ENCODE measurements around the gene CA14.

CA14 gene

GRCh38 chr1:150288822-150289221 is 31.2 kb downstream of the CA14 start:
- TF ChIP-seq ESRRG (CRISPR knock-in tag; IDR thresholded peaks at IDR 0.05), result no peak
- TF ChIP-seq CSRNP3 (CRISPR knock-in tag; IDR thresholded peaks at IDR 0.05), result no peak
- TF ChIP-seq TCF4 (CRISPR knock-in tag; IDR thresholded peaks at IDR 0.05; ENCODE audit: borderline replicate concordance), result no peak
- TF ChIP-seq TSHZ2 (CRISPR knock-in tag; IDR thresholded peaks at IDR 0.05), result no peak
- TF ChIP-seq RARB (CRISPR knock-in tag; IDR thresholded peaks at IDR 0.05), result no peak
- TF ChIP-seq PATZ1 (CRISPR knock-in tag; IDR thresholded peaks at IDR 0.05; ENCODE audit: borderline replicate concordance), result no peak
- no peak for TF ChIP-seq ZNF70 (CRISPR knock-in tag; IDR thresholded peaks at IDR 0.05)
- TF ChIP-seq ZFP30 (CRISPR knock-in tag; IDR thresholded peaks at IDR 0.05), result no peak
- TF ChIP-seq ZFP3 (CRISPR knock-in tag; IDR thresholded peaks at IDR 0.05), result no peak
- TF ChIP-seq ISL1 (CRISPR knock-in tag; IDR thresholded peaks at IDR 0.05), result no peak
- no peak for TF ChIP-seq CSDC2 (CRISPR knock-in tag; IDR thresholded peaks at IDR 0.05)
- no peak for TF ChIP-seq CREB5 (CRISPR knock-in tag; IDR thresholded peaks at IDR 0.05; ENCODE audit: low read depth)
- TF ChIP-seq ARNTL (CRISPR knock-in tag; IDR thresholded peaks at IDR 0.05; ENCODE audit: borderline replicate concordance, low read depth), result no peak
- no peak for TF ChIP-seq ZC3H10 (CRISPR knock-in tag; IDR thresholded peaks at IDR 0.05)
- no peak for TF ChIP-seq TOX (CRISPR knock-in tag; IDR thresholded peaks at IDR 0.05; ENCODE audit: borderline replicate concordance)
- no peak for TF ChIP-seq PPARA (CRISPR knock-in tag; IDR thresholded peaks at IDR 0.05; ENCODE audit: borderline replicate concordance)
- no peak for ATAC-seq

- TF ChIP-seq PPARA (CRISPR knock-in tag; IDR thresholded peaks at IDR 0.05; ENCODE audit: borderline replicate concordance) (no peak), RARB (CRISPR knock-in tag; IDR thresholded peaks at IDR 0.05) (no peak), ZNF70 (CRISPR knock-in tag; IDR thresholded peaks at IDR 0.05) (no peak), CSRNP3 (CRISPR knock-in tag; IDR thresholded peaks at IDR 0.05) (no peak), TSHZ2 (CRISPR knock-in tag; IDR thresholded peaks at IDR 0.05) (no peak), GLIS3 (CRISPR knock-in tag; IDR thresholded peaks at IDR 0.05) (no peak), ARNTL (CRISPR knock-in tag; IDR thresholded peaks at IDR 0.05; ENCODE audit: borderline replicate concordance, low read depth) (no peak), ZNF565 (CRISPR knock-in tag; conservative IDR thresholded peaks at IDR 0.05; ENCODE audit: low read depth) (no peak), ZFP30 (CRISPR knock-in tag; IDR thresholded peaks at IDR 0.05) (no peak), PATZ1 (CRISPR knock-in tag; IDR thresholded peaks at IDR 0.05; ENCODE audit: borderline replicate concordance) (no peak), POU6F1 (CRISPR knock-in tag; IDR thresholded peaks at IDR 0.05; ENCODE audit: borderline replicate concordance, low read depth) (no peak), TOX (CRISPR knock-in tag; IDR thresholded peaks at IDR 0.05; ENCODE audit: borderline replicate concordance) (no peak)
Measured at GRCh38 chr1:150293433-150294253, 36.1 kb downstream of the CA14 start, which contains the start of gene MRPS21. Gene MRPS21 (plus strand): TSS chr1:150293861. CDS start chr1:150294367, 506 bp downstream.

More at GRCh38 chr1:150293433-150294253, 36.1 kb downstream of the CA14 start, which contains the start of gene MRPS21:
- peak; percentile 98 for ATAC-seq

Measured in SK-N-SH treated with all-trans-retinoic acid at 6 μM for 48 hours (cell line).